ENCODE data around the gene GLI3. TPM values are rescaled to one million over a fixed set of nuclear protein-coding genes. Genes with fewer than 3 reads are reported as not detected.
A peak's percentile ranks its signal among the peaks of the same experiment; 100 is the strongest.

GLI3 gene
- total and polyA plus RNA-seq, 2 donors from 2014 or later, result 0.92 to 11.1 TPM

DNA sequence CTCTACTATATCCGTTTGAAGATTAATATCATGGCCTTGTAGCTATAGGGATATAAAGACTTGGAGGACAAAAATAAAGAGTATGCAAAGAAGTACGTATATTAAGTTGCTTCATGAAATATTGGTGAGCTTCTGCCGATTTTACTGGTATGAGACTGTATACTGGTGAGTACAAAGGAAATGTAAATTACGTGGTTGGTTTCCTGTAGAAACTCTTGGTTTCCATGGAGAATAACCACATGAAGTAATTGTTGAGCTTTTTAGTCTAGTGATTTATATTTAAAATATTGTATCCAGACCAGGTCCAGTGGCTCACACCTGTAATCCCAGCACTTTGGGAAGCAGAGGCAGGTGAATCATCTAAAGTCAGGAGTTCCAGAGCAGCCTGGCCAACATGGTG is 32.2 kb upstream of the GLI3 start:
- intact Hi-C loops (cut with DNase I), result no loop called here
- H3K4me3 ChIP-seq (ENCODE audit: low read length in 3 of 3), result no peak overlapping the region
- FAIRE-seq (no peak), DNase-seq (no peak)
- TF ChIP-seq, protein P1, sequence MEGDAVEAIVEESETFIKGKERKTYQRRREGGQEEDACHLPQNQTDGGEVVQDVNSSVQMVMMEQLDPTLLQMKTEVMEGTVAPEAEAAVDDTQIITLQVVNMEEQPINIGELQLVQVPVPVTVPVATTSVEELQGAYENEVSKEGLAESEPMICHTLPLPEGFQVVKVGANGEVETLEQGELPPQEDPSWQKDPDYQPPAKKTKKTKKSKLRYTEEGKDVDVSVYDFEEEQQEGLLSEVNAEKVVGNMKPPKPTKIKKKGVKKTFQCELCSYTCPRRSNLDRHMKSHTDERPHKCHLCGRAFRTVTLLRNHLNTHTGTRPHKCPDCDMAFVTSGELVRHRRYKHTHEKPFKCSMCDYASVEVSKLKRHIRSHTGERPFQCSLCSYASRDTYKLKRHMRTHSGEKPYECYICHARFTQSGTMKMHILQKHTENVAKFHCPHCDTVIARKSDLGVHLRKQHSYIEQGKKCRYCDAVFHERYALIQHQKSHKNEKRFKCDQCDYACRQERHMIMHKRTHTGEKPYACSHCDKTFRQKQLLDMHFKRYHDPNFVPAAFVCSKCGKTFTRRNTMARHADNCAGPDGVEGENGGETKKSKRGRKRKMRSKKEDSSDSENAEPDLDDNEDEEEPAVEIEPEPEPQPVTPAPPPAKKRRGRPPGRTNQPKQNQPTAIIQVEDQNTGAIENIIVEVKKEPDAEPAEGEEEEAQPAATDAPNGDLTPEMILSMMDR (IDR thresholded peaks at IDR 0.05; ENCODE audit: borderline replicate concordance, extremely low read depth, insufficient read depth), result no peak
- H3K27me3 ChIP-seq (ENCODE audit: control insufficient read depth, insufficient read depth, low read length), result no peaks in the 10 kb centered on the region
- H3K9ac ChIP-seq (ENCODE audit: low read length in 3 of 3), result no peak overlapping the region
- no peaks in the 10 kb centered on the region for H3K9me3 ChIP-seq (ENCODE audit: control insufficient read depth in 2 of 3, insufficient read depth in 1 of 3, low read length in 3 of 3)
- H3K27ac ChIP-seq (ENCODE audit: low read depth in 2 of 2, low read length in 2 of 2), result no peak overlapping the region
- no peaks in the 10 kb centered on the region for H3K4me1 ChIP-seq (ENCODE audit: control insufficient read depth in 2 of 3, insufficient read depth in 2 of 3, low read depth in 1 of 3, low read length in 3 of 3)
- H3K36me3 ChIP-seq (ENCODE audit: control insufficient read depth in 2 of 3, insufficient read depth in 3 of 3, low read length in 3 of 3), result no peaks in the 10 kb centered on the region

DNA sequence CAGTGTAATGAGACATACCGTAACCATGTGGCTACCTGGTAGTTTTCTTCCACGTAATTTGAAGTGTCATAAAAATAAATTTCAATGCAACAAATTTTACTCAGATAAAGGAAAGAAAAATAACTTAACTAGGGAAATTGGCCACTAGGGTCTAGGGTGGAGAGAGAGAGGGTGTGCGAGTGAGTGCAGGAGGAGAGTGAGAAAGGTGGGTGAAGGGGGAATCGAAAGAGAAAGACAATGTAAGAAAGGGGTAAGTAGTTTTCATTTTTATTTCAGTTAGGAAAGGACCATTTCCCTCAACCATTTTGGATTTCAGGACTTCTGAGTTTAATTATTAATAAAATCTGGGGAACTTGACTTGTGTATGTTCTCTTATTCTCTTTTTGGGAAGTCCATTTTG is 27.7 kb upstream of the GLI3 start:
- Histone ChIP-seq H3K9ac (ENCODE audit: low read length in 3 of 3) (no peak overlapping the region), H3K27me3 (ENCODE audit: control insufficient read depth, insufficient read depth, low read length) (no peaks in the 10 kb centered on the region), H3K4me1 (ENCODE audit: control insufficient read depth in 2 of 3, insufficient read depth in 2 of 3, low read depth in 1 of 3, low read length in 3 of 3) (no peaks in the 10 kb centered on the region), H3K4me3 (ENCODE audit: low read length in 3 of 3) (no peak overlapping the region), H3K27ac (ENCODE audit: low read depth in 2 of 2, low read length in 2 of 2) (no peak overlapping the region), H3K9me3 (ENCODE audit: control insufficient read depth in 2 of 3, insufficient read depth in 1 of 3, low read length in 3 of 3) (no peaks in the 10 kb centered on the region), H3K36me3 (ENCODE audit: control insufficient read depth in 2 of 3, insufficient read depth in 3 of 3, low read length in 3 of 3) (no peaks in the 10 kb centered on the region)
- intact Hi-C loops (cut with DNase I), result no loop called here
- DNase-seq (no peak), FAIRE-seq (no peak)
- TF ChIP-seq, protein P1 (IDR thresholded peaks at IDR 0.05; ENCODE audit: borderline replicate concordance, extremely low read depth, insufficient read depth), result no peak

DNA sequence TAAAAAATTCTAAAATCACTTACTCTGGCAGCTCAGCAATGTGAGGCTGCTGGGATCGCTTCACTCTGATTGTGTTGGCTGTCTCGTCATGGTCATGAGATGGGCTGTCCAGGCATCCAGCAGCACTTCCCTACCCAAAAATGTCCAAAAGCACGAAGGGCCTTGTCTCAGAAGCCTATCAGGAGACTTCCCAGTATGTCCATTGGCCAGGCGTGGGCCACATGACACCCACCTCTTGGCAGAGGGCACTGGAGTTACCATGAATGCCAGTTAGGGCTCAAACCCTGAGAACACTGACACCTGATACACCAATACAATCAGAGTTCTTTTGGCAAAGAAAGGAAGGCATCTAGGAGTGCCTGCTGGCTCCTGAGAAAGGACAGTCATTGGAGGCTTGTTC is 27.0 kb upstream of the GLI3 start:
- FAIRE-seq, result no peak
- H3K36me3 ChIP-seq (ENCODE audit: control insufficient read depth in 2 of 3, insufficient read depth in 3 of 3, low read length in 3 of 3), result no peaks in the 10 kb centered on the region
- TF ChIP-seq, protein P1 (IDR thresholded peaks at IDR 0.05; ENCODE audit: borderline replicate concordance, extremely low read depth, insufficient read depth), result no peak
- DNase-seq, result no peak
- no peaks in the 10 kb centered on the region for H3K9me3 ChIP-seq (ENCODE audit: control insufficient read depth in 2 of 3, insufficient read depth in 1 of 3, low read length in 3 of 3)
- no peaks in the 10 kb centered on the region for H3K4me1 ChIP-seq (ENCODE audit: control insufficient read depth in 2 of 3, insufficient read depth in 2 of 3, low read depth in 1 of 3, low read length in 3 of 3)
- H3K4me3 ChIP-seq (ENCODE audit: low read length in 3 of 3), result no peak overlapping the region
- no peak overlapping the region for H3K9ac ChIP-seq (ENCODE audit: low read length in 3 of 3)
- intact Hi-C loops (cut with DNase I), result no loop called here
- no peaks in the 10 kb centered on the region for H3K27me3 ChIP-seq (ENCODE audit: control insufficient read depth, insufficient read depth, low read length)
- no peak overlapping the region for H3K27ac ChIP-seq (ENCODE audit: low read depth in 2 of 2, low read length in 2 of 2)

DNA sequence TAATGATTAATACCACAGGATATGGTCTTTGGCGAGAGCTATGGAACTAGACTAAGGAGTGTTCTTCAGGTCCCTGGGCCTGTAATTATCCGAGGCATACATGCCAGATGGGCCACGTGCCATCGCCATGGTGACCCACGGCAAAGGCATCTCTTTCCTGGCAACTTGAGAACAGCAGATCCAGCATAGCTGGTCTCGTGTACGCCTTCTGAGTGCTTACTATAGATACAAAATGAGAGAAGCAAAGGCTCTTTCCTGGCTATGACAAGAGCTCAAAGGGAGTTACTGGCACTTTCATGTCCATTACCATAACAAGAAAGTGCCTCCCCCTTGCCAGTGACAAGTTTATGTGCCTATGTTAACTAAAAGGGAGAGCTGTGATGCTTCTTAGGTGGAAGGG is 26.0 kb upstream of the GLI3 start:
- H3K9ac ChIP-seq (ENCODE audit: low read length in 3 of 3), result no peak overlapping the region
- DNase-seq (peak in 4 of 5 donors; percentile 64 to 75 (median 72)), FAIRE-seq (no peak)
- no peaks in the 10 kb centered on the region for H3K9me3 ChIP-seq (ENCODE audit: control insufficient read depth in 2 of 3, insufficient read depth in 1 of 3, low read length in 3 of 3)
- H3K4me1 ChIP-seq (ENCODE audit: control insufficient read depth in 2 of 3, insufficient read depth in 2 of 3, low read depth in 1 of 3, low read length in 3 of 3), result no peaks in the 10 kb centered on the region
- no peaks in the 10 kb centered on the region for H3K27me3 ChIP-seq (ENCODE audit: control insufficient read depth, insufficient read depth, low read length)
- no peak overlapping the region for H3K4me3 ChIP-seq (ENCODE audit: low read length in 3 of 3)
- TF ChIP-seq, protein P1 (IDR thresholded peaks at IDR 0.05; ENCODE audit: borderline replicate concordance, extremely low read depth, insufficient read depth), result no peak
- intact Hi-C loops (cut with DNase I), result no loop called here
- H3K36me3 ChIP-seq (ENCODE audit: control insufficient read depth in 2 of 3, insufficient read depth in 3 of 3, low read length in 3 of 3), result no peaks in the 10 kb centered on the region
- no peak overlapping the region for H3K27ac ChIP-seq (ENCODE audit: low read depth in 2 of 2, low read length in 2 of 2)

Data from kidney (tissue), 14 donors.